HepG2 (cell line): ENCODE data around the gene TMEM62. TPM values are rescaled to one million over a fixed set of nuclear protein-coding genes. Genes with fewer than 3 reads are reported as not detected.

ENCODE experiments used
- ARHGAP35 ChIP-seq: sonication (generic); formaldehyde crosslinking; IDR thresholded peaks from 2 replicates; pipeline ENCODE4 v1.9.0; 2022; ENCODE audit warnings: mild to moderate bottlenecking, inconsistent platforms, moderate library complexity, missing genetic modification reagents, borderline replicate concordance
- DDIT3 ChIP-seq: sonication (generic); formaldehyde crosslinking; IDR thresholded peaks from 2 replicates; pipeline ENCODE4 v1.4.0; 2020; ENCODE audit warnings: mild to moderate bottlenecking, missing genetic modification reagents
- ELF4 ChIP-seq: sonication (generic); formaldehyde crosslinking; IDR thresholded peaks from 2 replicates; pipeline ENCODE4 v1.5.0; 2020; ENCODE audit warnings: missing genetic modification reagents, mild to moderate bottlenecking, moderate library complexity, borderline replicate concordance
- GPBP1L1 ChIP-seq: sonication (generic); formaldehyde crosslinking; IDR thresholded peaks from 2 replicates; pipeline ENCODE4 v1.5.0; 2020; ENCODE audit warnings: mild to moderate bottlenecking, missing genetic modification reagents
- HDAC2 ChIP-seq: sonication (generic); formaldehyde crosslinking; IDR thresholded peaks from 2 replicates; pipeline ENCODE4 v1.4.0; 2020; ENCODE audit warnings: missing genetic modification reagents
- IRF9 ChIP-seq: sonication (generic); formaldehyde crosslinking; IDR thresholded peaks from 2 replicates; pipeline ENCODE4 v1.8.0; 2022; ENCODE audit warnings: missing genetic modification reagents, mild to moderate bottlenecking, borderline replicate concordance
- ISL2 ChIP-seq: sonication (generic); formaldehyde crosslinking; IDR thresholded peaks from 2 replicates; pipeline ENCODE4 v1.5.0; 2020; ENCODE audit warnings: missing genetic modification reagents
- LBX2 ChIP-seq: sonication (generic); formaldehyde crosslinking; IDR thresholded peaks from 2 replicates; pipeline ENCODE4 v1.5.0; 2020; ENCODE audit warnings: missing genetic modification reagents, mild to moderate bottlenecking, borderline replicate concordance
- MAFG ChIP-seq: sonication (generic); formaldehyde crosslinking; IDR thresholded peaks from 2 replicates; pipeline ENCODE4 v1.5.1; 2020; ENCODE audit warnings: mild to moderate bottlenecking, missing genetic modification reagents
- MEIS2 ChIP-seq: sonication (generic); formaldehyde crosslinking; IDR thresholded peaks from 2 replicates; pipeline ENCODE4 v1.9.0; 2021; ENCODE audit warnings: mild to moderate bottlenecking, missing genetic modification reagents
- MLXIP ChIP-seq: sonication (generic); formaldehyde crosslinking; IDR thresholded peaks from 2 replicates; pipeline ENCODE4 v1.9.0; 2021; ENCODE audit warnings: missing genetic modification reagents, borderline replicate concordance
- MYNN ChIP-seq: sonication (generic); formaldehyde crosslinking; IDR thresholded peaks from 2 replicates; pipeline ENCODE4 v1.4.0; 2020; ENCODE audit warnings: mild to moderate bottlenecking, low read depth, missing genetic modification reagents
- NFE2L2 ChIP-seq: fragments of 150-350 bp; IDR thresholded peaks from 2 replicates; pipeline ENCODE4 v1.6.1; 2014; ENCODE audit warnings: low read length
- SIN3A ChIP-seq: IDR thresholded peaks from 2 replicates; pipeline ENCODE4 v1.6.1; 2011; ENCODE audit warnings: low read depth, mild to moderate bottlenecking, control low read depth, low read length, borderline replicate concordance
- SMC3 ChIP-seq: IDR thresholded peaks from 2 replicates; pipeline ENCODE4 v1.6.1; 2011; ENCODE audit warnings: low read length, improper control_type of control experiment
- TGIF2 ChIP-seq: IDR thresholded peaks from 2 replicates; pipeline ENCODE4 v1.6.1; 2016; ENCODE audit warnings: control low read depth, missing compliant biosample characterization
- TSC22D2 ChIP-seq: sonication (generic); formaldehyde crosslinking; IDR thresholded peaks from 2 replicates; pipeline ENCODE4 v1.5.1; 2020; ENCODE audit warnings: missing genetic modification reagents, mild to moderate bottlenecking, borderline replicate concordance
- U2AF2 ChIP-seq: fragments of 200-400 bp; formaldehyde crosslinking; IDR thresholded peaks from 2 replicates; pipeline ENCODE4 v1.6.1; 2017; ENCODE audit warnings: low read depth, mild to moderate bottlenecking, low read length
- ZBTB7B ChIP-seq: sonication (generic); formaldehyde crosslinking; IDR thresholded peaks from 2 replicates; pipeline ENCODE4 v1.4.0; 2020; ENCODE audit warnings: missing genetic modification reagents
- ZFP62 ChIP-seq: sonication (generic); formaldehyde crosslinking; IDR thresholded peaks from 2 replicates; pipeline ENCODE4 v1.4.0; 2020; ENCODE audit warnings: missing genetic modification reagents
- ZMAT3 ChIP-seq: sonication (generic); formaldehyde crosslinking; conservative IDR thresholded peaks from 2 replicates; pipeline ENCODE4 v1.7.0; 2021; ENCODE audit warnings: missing genetic modification reagents
- ZMYM4 ChIP-seq: sonication (generic); formaldehyde crosslinking; IDR thresholded peaks from 2 replicates; pipeline ENCODE4 v1.8.1; 2023; ENCODE audit warnings: mild to moderate bottlenecking, missing genetic modification reagents
- ZNF382 ChIP-seq: sonication (generic); formaldehyde crosslinking; IDR thresholded peaks from 2 replicates; pipeline ENCODE4 v1.5.0; 2020; ENCODE audit warnings: missing genetic modification reagents, mild to moderate bottlenecking, borderline replicate concordance
- ZNF598 ChIP-seq: sonication (generic); formaldehyde crosslinking; IDR thresholded peaks from 2 replicates; pipeline ENCODE4 v1.5.1; 2020; ENCODE audit warnings: mild to moderate bottlenecking, missing genetic modification reagents, borderline replicate concordance
- ZNF768 ChIP-seq: sonication (generic); formaldehyde crosslinking; IDR thresholded peaks from 2 replicates; pipeline ENCODE4 v1.4.0; 2020; ENCODE audit warnings: missing genetic modification reagents
- ZSCAN30 ChIP-seq: sonication (generic); formaldehyde crosslinking; IDR thresholded peaks from 2 replicates; pipeline ENCODE4 v1.5.0; 2020; ENCODE audit warnings: mild to moderate bottlenecking, missing genetic modification reagents
- polyA plus RNA-seq, 8 experiments: library from polyadenylated mRNA; depleted of rRNA in 3 of 8; stranded (reverse) in 7 of 8; unstranded in 1 of 8; fragments of >200 nt; fragmentation: Illumina TruSeq in 4 of 8; extraction: Trizol in 4 of 8; gene quantifications; 2 replicates each; pipeline versions ENCODE4 v1.2.1 to v1.2.3, GENCODE V29; 2011 to 2016; ENCODE audit warnings: low read depth in 4 of 8, missing spikeins in 1 of 8, mixed read lengths in 1 of 8; ENCODE audit not compliant: insufficient read depth in 1 of 8
- total RNA-seq, 5 experiments: library from RNA; depleted of rRNA; stranded (reverse); fragments of >200 nt; fragmentation: Illumina TruSeq; extraction: Trizol; gene quantifications; 2 replicates each; pipeline ENCODE4 v1.2.3, GENCODE V29; 2016; ENCODE audit warnings: low read depth in 1 of 5

The TMEM62 gene
- total and polyA plus RNA-seq, 2 of the 13 experiments (the other 11 are each of a cell fraction or from before 2014, with no cell fraction given), result 14.2 to 20.9 TPM

GRCh38 chr15:43105778-43106485 lies 27.5 kb upstream of the TMEM62 start, which contains the start of gene UBR1 (continued):
- TF ChIP-seq MLXIP (CRISPR knock-in tag) (no peak), TGIF2 (CRISPR knock-in tag) (peak; percentile 73; the same call in 1 of the 2 replicates), ELF4 (peak; percentile 88; the same call in 1 of the 2 replicates), ZNF768 (peak; percentile 12; the same call in 1 of the 2 replicates), U2AF2 (no peak), MEIS2 (peak; percentile 63; the same call in 1 of the 2 replicates), GPBP1L1 (CRISPR knock-in tag) (no peak), SIN3A (peak; percentile 65), MAFG (no peak), LBX2 (CRISPR knock-in tag) (no peak), SMC3 (no peak), ZBTB7B (CRISPR knock-in tag) (peak; percentile 90), HDAC2 (CRISPR knock-in tag) (peak; percentile 70), ZFP62 (CRISPR knock-in tag) (no peak), ZMAT3 (no peak), ZNF382 (no peak), ARHGAP35 (CRISPR knock-in tag) (no peak), IRF9 (CRISPR knock-in tag) (peak; percentile 33; the same call in 1 of the 2 replicates), ZMYM4 (CRISPR knock-in tag) (peak; percentile 76), DDIT3 (CRISPR knock-in tag) (no peak), ISL2 (CRISPR knock-in tag) (no peak; the same call in 1 of the 2 replicates), NFE2L2 (no peak), TSC22D2 (CRISPR knock-in tag) (no peak), MYNN (CRISPR knock-in tag) (no peak), ZNF598 (CRISPR knock-in tag) (no peak), ZSCAN30 (no peak)
